ENCODE data around the gene TIGD3.

The TIGD3 gene

DNA sequence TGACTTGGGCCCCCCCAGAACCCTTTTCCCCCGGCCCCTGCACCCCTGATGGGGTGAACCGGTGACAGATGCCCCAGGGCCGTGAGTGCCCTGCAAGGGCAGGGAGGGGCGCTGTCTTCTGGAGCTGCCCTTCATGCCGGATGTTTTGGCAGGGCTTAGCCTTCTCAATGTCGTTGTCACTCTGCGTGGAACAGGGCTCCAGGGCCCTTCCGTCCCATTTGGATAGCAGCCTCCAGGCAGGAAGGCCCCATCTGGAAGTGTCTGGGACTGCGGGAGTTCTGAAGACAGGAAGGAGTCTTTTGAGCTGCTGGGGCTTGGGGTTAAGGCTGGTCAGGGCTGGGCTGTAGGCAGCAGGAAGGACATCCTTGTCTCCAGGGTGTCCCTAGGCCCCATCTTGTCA lies 36.4 kb downstream of the TIGD3 start:
- no peak for FAIRE-seq

DNA sequence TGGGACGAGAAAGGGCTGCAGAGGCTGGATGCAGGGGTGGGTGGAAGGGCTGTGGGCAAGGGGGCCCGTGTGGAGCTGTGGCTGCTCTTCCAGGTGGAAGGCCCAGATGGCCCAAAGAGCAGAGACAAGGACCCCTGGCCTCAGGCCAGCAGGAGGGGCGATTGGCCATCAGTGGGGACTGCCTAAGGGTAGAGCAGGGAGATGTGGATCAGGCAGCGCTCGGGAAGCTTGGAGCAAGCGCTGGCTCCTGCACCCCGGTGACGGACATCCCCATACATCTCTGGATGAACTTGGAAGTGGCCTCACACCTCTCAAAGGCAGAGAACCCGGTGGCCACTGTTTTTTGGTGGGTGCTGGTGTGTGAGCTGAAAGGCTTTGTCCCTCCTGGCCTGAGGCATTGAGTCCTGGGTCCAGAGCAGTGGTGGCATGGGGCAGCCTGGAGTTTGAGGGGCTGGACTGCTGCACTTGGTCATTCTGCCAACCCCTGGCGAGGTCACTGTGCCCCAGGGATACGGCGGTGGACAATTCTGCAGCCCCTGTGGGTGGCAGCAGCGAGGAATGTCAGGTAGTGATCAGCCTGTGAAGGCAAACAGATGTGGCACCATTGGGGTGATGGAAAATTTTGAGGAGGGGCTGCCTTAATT lies 37.8 kb downstream of the TIGD3 start:
- no peak for FAIRE-seq

DNA sequence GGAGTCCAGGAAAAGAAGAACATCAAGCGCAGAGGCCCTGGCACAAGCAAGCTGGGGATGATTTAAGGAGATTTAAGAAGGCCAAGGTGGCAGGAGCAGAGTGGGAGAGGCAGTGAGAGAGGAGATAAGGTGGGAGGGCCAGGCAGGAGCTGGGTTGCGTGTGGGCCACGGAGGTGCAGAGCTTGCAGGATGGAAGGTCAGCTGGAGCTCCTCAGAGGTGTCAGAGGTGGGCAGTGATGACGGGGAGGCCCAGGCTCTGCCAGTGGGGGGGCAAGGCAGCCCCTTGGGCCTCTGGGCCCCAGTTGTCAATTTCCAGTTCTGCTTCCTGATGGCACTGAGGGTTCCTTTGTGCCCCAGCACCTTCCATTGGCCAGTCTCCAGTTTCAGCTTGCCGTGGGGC lies 38.3 kb downstream of the TIGD3 start:
- no peak for FAIRE-seq

DNA sequence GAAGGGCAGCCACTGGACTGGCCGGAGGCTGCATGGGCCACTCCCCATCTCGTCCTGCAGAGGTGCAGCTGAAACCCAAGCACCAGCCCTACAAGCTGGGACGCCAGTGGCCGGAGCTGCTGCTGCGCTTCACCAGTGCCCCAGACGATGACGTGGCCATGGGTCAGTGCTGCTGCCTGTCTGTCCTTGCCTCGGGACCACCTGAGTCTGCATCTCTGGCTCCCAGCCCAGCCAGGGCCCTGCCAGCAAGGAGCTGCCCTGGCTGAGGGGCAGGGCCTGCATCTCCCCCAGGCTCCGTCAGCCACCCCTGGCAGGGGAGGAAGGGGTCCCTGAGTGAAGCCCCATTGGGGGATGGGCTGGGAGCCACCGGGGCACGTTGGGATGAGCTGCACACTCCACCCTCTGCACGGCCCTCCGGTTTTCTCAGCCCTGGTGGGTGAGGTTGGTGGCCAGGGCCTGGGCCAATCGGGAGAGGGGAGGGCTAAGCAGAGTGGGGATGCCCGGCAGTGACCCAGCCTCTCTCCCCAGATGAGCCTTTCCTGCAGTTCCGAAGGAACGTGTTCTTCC lies 39.0 kb downstream of the TIGD3 start:
- no peak for FAIRE-seq

GRCh38 chr11:65394125-65394536 lies 39.6 kb downstream of the TIGD3 start:
- no peak for FAIRE-seq

DNA sequence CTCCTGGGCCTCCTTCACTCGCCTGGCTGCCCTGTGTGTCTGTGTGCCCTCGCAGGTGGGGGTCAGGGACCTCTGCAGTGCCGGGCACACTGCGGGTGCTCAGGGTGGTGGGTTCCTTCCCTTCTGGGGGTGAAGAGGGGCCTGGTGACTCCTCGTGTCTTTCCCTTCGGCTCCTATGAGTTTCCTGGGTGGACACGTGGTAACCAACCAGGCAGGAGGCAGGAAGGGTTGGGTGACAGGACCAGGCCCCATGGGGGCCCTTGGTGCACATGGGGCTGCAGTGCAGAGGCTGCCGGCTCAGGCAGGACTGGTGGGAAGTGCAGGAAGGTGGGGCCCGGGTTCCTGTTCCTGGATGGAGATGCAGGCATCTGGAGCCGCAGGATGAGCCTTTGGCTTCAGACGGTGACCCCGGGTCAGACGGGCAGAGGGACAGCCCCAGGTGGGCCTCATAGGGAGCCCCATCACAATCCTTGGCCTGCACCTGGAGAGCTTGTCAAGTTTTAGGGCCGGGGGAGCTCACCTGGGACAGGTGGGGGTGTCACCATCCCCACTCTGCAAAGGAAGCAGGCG lies 41.5 kb downstream of the TIGD3 start:
- no peak for FAIRE-seq

DNA sequence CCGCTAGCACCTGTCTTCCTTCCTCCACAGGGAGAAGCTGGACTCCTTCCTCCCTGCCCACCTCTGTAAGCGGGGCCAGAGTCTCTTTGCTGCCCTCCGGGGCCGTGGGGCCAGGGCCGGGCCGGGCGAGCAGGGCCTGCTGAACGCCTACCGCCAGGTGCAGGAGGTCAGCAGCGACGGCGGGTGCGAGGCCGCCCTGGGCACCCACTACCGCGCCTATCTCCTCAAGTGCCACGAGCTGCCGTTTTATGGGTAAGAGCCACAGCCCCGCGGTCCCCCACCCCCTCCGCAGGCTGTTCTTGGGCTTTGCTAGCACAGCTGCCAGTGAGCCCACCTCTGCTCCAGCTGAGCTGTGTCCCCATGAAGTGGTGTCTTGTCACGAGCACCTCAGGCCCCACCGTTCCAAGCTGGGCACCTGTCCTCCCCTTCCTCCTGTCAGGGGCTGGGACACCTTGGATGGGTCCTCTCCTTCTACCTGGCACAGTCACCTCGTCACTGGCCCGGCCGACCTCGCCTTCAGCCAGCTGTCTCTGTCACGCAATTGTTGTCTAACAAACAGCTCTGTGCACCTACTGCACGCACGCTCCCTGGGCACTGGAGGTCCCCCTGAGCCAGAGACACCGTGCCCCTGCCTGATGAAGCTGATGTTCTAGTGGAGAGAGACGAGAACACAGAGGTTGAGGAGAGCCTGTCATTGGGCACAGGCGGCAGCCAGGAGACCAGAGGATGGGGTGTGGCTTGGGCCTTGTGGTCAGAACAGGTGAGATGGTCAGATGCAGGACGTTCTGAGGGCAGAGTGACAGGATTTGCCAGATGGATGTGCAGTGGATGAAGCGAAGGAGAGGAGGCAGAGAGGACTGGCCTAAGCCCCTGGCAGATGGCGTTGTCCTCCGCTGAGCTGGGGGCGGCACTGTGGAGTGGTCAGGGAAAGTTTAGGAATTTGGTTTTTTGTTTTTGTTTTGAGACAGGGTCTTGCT lies 42.5 kb downstream of the TIGD3 start:
- FAIRE-seq = no peak

- no peak for FAIRE-seq
Observed at GRCh38 chr11:65398362-65398910, 43.9 kb downstream of the TIGD3 start.

DNA sequence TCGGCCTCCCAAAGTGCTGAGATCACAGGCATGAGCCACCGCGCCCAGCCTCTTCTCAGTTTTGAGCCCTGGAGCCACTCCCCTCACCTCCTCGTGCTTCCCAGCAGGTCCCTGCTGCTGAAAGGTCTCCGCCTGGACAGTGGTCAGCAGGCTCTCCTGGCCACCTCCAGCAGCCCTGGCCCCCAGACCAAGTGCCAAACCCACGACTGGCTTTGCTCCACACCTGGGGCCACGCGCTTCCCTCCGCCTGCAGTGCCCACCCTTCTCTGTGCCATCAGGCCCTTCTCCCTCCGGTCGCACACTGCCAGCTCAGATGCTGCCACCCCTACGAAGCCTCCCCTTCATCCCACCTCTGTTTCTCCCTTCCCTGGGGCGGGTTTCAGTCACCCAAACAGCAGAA lies 44.7 kb downstream of the TIGD3 start:
- FAIRE-seq = no peak

DNA sequence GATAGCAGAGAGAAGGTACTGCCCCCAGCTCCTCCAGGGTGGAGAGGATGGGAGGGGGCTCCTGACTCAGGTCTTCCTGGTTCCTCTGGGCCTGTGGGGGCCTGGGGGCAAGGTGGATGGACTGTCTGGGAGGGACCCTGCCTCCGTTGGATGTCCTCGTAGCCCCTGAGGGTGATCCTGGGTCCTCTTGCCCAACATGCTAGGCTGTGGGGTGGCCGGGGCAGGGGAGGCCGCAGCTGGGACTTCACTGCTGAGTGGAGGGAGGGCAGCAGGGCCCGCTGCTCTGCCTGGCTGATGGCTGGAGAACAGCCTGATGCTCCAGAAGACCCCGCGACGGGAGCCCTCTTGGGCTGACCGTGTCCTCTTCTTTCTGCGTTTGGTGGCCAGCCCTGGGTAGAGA lies 45.3 kb downstream of the TIGD3 start:
- FAIRE-seq = no peak

GRCh38 chr11:65400307-65401072 lies 45.9 kb downstream of the TIGD3 start:
- FAIRE-seq = no peak

DNA sequence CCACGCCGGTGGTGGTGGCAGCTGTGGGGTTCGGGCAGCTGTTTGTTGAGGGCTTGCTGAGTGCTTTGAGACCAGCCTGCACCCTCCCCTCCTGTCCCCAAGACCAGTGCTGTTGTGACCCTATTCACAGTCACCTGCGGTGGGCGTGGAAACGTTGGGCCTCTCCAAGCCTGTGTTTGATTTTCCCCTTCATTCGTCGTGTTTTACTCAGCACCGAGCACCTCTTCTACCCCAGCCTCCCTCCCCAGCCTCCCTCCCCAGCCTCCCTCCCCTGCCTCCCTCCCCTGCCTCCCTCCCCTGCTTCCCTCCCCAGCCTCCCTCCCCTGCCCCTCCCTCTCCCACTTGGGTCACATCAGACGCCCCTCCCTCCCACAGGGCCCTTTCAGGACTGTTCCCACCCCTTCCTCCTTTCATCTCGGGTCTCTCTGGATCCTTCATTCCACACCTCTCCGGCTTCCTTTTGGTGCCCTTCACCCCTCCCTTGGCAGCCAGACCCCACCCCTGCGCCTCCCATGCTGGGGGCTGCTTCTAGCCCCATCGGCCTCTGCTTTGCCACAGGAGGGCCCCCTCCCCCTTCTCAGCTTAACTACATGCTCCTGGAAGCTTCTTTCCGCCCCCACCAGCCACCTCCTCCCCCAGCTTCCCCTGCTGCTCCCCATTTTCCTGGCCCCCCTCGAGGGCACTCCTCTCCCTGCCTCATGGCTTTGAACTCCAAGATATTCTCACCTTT lies 46.7 kb downstream of the TIGD3 start:
- FAIRE-seq = no peak

GRCh38 chr11:65401803-65402248 lies 47.3 kb downstream of the TIGD3 start:
- no peak for FAIRE-seq

DNA sequence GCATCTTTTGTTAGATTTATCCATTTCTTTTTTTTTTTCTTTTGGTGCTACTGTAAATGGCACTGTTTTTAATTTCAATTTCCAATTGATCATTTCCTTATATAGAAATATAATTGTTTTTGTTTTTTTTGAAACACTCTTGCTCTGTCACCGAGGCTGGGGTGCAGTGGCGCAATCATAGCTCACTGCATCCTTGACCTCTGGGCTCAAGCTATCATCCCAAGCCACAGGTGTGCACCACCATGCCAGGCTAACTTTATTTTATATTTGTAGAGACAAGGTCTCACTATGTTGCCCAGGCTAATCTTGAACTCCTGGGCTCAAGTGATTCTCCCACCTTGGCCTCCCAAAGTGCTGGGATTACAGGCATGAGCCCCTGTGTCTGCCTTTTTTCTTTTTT lies 48.2 kb downstream of the TIGD3 start:
- no peak for FAIRE-seq

DNA sequence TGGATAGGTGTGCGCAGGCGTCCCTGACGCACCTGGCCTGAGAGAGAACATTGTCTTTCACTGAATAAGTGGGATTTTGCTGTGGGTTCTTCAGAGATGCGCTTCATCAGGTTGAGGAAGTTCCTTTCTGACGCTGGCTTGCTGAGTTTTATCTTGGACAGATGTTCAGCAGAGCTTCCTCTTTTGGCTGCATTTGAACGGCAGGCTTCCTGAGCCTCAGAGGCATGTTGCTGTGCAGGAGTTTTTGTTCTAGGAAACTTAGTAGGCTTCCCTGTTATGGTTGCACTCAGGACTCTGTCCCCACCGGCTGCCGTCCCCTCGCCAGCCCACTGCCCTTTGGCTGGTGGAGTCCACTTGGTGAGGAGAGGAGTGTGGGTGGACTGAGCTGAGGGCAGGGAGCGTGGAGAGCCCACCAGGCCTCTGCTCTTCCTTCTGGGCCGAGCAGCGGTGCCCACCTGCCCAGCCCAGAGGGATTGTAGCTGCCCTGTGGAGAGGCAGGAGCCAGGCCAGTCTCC lies 49.1 kb downstream of the TIGD3 start:
- no peak for FAIRE-seq

DNA sequence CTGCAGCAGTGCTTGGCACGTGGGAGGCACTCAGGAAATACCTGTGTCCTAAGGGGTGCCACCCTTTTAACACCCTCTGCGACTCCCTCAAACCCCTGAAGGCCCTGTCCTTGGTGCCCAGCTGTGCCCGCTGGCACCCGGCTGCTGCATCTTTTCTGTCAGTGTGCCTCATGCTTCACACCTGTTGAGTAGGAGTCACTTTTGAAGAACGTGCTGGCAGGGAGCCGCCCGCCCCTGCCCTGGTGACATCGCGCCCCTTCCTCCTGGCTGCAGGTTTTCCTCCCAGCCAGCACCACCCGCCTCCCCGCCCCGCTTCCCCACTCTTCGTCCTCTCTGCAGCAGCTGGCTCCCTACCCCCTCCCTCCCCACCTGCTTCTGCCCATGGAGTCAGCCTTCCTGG lies 49.7 kb downstream of the TIGD3 start:
- FAIRE-seq = no peak

GRCh38 chr11:65404638-65405339 lies 50.2 kb downstream of the TIGD3 start:
- FAIRE-seq = no peak
